GM21737 (cell line): ENCODE measurements around the gene ADGRB2.

Source experiments
- ATAC-seq: cut with Tn5 transposase; IDR thresholded peaks from one replicate; pipeline ENCODE4 v1.9.1; 2021; ENCODE audit warnings: mild to moderate bottlenecking, moderate library complexity; ENCODE audit not compliant: unreplicated experiment

The ADGRB2 gene

DNA sequence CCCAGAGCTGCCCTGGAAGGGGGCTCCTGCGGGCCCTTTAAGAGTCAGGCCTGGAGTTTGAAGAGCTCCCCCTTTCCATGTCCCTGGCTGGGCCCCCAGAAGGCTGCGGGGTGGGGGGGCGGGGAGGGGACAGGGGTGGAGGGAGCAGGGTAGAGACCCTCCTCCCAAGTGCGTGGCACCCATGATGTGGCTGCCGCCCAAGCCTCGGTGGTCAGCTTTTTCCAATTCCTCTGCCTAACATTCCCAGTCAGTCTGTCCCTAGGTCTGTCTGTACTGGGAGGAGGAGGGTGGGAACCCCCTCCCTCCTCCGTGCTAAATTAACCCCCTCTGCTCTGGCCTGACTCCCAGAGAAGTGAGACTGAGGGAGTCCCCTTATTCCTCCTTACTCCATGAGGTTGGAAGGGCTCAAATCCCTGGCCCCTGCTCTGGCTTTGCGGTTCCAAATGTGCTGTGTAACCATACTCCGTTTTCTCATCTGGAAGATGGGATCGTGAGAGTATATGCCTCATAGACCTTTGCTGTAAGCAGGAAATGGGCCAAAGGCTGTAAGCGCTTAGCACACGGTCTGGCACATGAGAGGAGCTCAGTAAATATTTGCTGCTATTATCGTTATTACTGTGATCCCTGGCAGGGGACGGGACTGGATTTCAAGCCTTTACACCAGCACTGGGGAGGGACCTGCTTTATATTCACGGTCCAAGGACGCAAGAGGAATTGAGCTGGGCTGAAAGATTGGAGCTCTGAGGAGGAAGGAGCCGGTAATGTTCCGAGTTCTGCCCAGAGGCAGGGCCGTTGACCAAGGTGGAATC lies 59.7 kb downstream of the ADGRB2 start:
- ATAC-seq, result no peak

DNA sequence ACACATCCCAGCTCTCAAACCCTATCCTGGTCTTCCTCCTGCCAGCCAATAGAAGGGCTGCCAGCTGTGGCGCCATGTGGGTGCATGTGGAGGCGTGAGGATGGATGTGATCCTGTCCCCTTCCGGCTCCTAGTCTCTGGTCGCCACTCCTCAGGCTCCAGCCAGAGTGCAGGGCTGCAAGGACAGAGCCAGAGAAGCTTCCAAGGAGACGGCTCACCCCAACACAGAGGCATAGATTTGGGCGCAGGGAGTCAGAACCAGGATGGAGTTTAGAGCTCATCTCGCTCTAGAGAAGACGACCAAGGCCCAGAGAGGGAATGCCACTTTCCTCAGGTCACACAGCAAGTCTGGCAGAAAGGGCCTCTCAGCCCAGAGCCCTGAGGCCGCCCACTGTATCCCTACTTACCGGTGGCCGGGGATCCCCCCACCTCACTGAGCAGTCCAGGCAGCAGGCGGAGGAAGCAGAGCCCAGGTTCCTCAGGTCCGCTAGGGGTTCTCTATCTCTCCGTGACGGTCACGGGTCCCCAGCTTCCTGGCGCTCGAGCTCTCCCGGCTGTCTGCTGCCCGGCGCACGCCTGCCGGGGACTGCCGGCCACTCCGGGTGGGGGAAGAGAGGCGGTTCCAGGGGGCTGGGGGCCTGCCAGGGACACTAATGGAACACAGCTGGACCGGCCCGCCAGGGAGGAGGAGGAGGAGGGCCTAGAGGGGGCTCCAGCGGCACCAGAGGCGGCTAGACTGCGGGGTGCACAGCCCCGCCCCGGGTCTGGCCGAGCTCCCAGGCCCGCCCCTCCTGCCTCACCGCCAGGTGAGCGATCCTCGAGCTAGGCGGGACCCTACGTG lies 60.5 kb downstream of the ADGRB2 start, which contains the start of gene COL16A1:
COL16A1 (minus strand) TSS at position 587 of the 840 bp plus-strand sequence. CDS start 1,824 bp downstream, outside the sequence.
- ATAC-seq, result no peak

- no peak for ATAC-seq
Measured at GRCh38 chr1:31702836-31703404, 61.2 kb downstream of the ADGRB2 start.

- no peak for ATAC-seq
Measured at GRCh38 chr1:31701091-31701736, 62.9 kb downstream of the ADGRB2 start.

GRCh38 chr1:31700468-31701090 lies 63.6 kb downstream of the ADGRB2 start:
- no peak for ATAC-seq

- ATAC-seq, result peak; percentile 47
Measured at GRCh38 chr1:31699341-31699891, 64.7 kb downstream of the ADGRB2 start.

DNA sequence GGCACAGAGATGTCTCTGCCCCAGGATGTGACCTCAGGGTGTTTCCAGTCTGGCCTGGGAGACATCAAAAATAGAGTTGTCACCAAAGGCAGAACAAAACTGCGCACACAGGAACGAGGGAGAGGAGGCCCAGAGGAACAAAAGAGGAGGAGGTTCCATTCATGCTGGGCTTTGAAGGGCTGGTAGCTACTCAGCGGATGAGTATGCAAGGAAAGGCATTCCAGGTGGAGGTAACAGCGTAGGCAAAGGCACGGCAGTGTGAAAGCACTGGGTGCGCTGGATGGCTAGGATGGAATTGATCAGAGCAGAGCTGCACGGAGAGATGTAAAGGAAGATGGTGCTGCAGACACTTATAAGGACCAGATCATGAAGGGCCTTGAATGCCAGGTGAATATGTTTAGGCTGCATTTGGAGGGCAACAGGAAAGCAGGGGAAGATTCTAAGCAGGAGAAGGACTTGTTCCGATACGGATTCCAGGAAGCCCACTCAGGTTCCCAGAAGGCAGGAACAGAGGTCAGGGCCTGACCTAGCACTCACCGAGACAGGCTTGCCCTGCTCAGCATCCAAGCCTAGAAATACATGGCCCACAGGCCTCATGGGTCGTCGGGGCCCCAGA lies 66.7 kb downstream of the ADGRB2 start:
- ATAC-seq, result no peak

DNA sequence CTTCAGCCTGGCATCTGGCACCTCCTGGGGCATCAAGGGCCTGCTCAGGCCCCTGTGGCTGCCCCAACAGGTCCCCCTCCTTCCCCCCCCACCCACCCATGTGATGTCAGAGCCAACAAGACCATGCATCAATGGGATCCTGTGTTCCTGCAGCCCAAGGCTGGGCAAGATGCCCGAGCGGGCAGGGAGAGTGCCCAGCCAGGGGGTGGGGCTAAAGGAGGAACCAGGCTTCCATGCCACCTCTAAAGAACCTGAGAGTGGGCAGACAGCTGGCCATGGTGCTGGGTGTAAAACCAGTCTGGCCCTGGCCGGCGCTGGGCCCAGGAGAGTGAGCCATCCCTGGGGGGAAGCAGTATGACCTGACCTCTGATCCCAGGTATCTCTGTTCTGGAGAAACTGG lies 67.9 kb downstream of the ADGRB2 start:
- ATAC-seq, result no peak

DNA sequence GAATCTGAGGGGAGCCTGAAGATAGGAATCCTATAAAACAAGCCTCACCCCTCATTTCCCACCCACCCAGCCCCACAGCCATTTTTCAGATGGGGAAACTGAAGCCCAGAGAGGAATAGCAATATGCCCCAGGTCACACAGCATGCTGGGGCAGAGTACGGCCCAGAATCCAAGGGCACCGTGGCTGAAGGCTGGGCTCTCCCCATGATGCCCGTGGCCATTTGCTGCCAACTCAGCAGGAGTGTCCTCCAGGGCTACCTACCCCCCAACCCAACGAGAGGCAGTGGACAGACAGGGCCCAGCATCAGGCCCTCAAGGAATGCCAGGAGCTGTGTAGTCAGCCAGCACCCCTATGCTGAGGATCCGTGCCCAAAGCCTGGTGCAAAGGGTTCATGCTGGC lies 68.8 kb downstream of the ADGRB2 start:
- no peak for ATAC-seq

DNA sequence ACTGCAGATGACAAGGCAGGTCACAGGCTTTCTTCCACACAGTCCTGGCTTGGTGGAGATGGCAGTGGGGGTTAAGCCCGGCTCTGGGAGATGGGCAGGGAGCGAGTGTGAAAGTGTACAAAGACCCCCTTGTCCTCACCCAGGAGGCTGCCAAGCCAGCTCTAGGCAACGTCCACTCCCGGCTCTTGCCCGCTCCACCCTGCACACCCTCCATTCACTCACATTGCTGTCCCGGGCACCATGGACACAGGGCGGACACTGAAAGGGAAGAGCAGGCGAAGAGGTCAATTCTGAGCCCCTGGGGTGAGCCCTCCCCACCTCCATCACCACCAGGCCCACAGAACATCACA lies 69.2 kb downstream of the ADGRB2 start:
- ATAC-seq, result no peak

GRCh38 chr1:31694069-31694963 lies 69.8 kb downstream of the ADGRB2 start:
- ATAC-seq, result no peak

DNA sequence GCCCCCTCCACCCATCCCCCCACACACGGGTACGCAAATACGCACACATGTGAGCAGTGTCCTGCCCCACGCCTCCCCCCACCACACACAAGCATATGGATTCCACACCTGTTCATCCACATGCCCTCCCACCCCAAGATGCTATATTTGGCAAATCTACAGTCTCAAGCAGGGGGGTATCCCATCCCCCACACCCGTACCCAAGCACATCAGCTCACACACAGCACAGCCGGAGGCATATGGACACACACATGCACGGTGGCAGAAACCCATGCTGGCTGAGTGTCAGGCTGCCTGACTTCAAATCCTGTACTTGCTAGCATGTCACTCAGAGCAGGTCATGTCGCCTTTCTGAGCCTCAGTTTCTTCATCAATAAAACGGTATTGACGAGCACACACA lies 70.9 kb downstream of the ADGRB2 start:
- no peak for ATAC-seq

DNA sequence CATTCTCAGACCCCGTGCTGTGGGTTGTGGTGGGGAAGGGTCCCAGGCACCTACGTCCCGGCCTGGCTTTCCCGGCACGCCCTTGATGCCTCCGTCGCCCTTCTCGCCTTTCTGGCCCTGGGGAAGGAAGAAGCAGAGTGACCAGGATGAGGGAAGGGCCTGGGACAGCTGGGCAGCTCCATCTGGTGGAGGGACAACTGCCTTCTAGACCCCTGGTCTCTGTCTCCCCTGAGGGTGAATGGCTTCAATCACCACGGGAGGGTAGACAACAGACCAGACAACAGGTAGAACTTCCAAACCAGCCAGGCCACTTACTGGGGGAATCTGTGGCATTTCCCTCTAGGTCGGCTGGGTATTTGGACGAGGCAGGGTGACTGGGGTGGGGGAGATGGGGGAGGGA lies 72.2 kb downstream of the ADGRB2 start:
- no peak for ATAC-seq

GRCh38 chr1:31691446-31691845 lies 72.7 kb downstream of the ADGRB2 start:
- no peak for ATAC-seq

DNA sequence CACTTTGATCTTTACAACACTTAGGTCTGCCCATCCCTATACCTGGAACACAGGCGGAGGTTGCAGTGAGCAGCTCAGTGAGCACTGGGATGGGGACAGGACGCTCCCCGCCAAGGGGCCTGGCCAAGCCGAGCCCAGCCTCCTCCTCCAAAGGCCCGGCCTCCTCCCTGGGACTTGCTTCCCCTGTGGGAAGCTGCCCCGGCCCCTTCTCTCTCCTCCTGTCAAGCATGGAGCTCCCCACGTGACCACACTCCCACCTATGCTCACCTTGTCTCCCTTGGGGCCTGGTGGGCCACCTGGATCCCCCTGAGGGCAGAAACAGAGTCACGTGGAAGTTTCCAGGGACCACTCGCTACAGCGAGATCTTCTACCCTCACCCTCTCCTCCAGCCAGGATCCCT lies 73.2 kb downstream of the ADGRB2 start:
- ATAC-seq, result no peak

DNA sequence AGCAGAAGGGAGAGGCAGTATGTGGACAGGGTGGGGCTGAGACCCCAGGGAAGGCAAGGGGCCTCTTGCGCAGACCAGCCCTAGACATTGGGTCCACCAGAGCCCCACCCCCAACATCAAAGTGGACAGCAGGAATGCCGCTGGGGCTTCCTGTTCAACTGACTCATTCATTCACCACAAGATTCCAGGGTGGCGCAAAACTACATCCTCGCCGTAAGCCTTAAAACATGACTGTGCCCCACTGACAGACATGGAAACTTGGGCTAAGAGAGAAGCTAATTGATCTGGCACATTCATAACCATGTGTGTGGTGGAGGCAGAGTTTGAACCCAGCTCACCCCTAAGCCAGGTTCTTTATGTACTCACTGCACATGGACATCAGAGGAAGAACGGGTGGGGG lies 74.3 kb downstream of the ADGRB2 start:
- no peak for ATAC-seq

DNA sequence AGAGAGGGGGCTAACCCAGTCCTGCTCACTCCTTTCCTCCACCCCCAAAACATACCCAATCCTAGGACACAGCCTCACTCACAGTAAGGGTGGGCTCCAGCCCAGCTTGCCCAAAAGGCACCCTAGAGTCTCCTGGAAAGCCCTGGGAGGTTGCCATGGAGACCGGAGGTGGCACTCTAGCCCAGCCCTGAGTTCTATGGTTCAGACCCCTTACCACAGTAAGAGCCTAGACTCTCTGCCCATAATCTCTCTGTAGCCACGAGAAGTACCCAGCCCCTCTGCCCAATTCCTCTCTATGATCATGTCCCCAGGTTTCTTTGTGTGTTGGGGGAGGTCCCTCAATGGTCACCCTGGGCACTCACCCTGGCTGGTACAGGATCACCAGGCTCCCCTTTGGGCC lies 74.8 kb downstream of the ADGRB2 start:
- no peak for ATAC-seq

- no peak for ATAC-seq
Measured at GRCh38 chr1:31688233-31688918, 75.8 kb downstream of the ADGRB2 start.
